Measurements from ENCODE around the gene HTRA3.

Gene HTRA3

GRCh38 chr4:8234715-8235114 is 34.8 kb upstream of the HTRA3 start:
- Histone ChIP-seq H3K9me3 (ENCODE audit: control insufficient read depth in 5 of 5, low read length in 5 of 5) (peaks cover 0 to 2% (median 0%) of the 10 kb centered on the region in 5 donors), H3K36me3 (ENCODE audit: control insufficient read depth in 5 of 5, insufficient read depth in 5 of 5, low read length in 5 of 5) (peaks cover 0 to 81% (median 61%) of the 10 kb centered on the region in 5 donors), H3K9ac (ENCODE audit: low read length in 5 of 5) (no peak overlapping the region), H3K4me1 (ENCODE audit: control insufficient read depth in 5 of 5, insufficient read depth in 5 of 5, low read length in 5 of 5) (no peaks in the 10 kb centered on the region), H3K27me3 (ENCODE audit: control insufficient read depth in 5 of 5, insufficient read depth in 4 of 5, low read length in 5 of 5) (no peaks in the 10 kb centered on the region), H3K4me3 (ENCODE audit: low read depth in 1 of 5, low read length in 5 of 5) (no peak overlapping the region), H3K27ac (ENCODE audit: low read depth, low read length) (no peak overlapping the region)

- H3K27ac ChIP-seq (ENCODE audit: low read depth, low read length) = no peak overlapping the region
- no peaks in the 10 kb centered on the region for H3K27me3 ChIP-seq (ENCODE audit: control insufficient read depth in 5 of 5, insufficient read depth in 4 of 5, low read length in 5 of 5)
- peaks cover 0 to 2% (median 0%) of the 10 kb centered on the region in 5 donors for H3K9me3 ChIP-seq (ENCODE audit: control insufficient read depth in 5 of 5, low read length in 5 of 5)
- H3K36me3 ChIP-seq (ENCODE audit: control insufficient read depth in 5 of 5, insufficient read depth in 5 of 5, low read length in 5 of 5) = peaks cover 0 to 86% (median 61%) of the 10 kb centered on the region in 5 donors
- no peak overlapping the region for H3K9ac ChIP-seq (ENCODE audit: low read length in 5 of 5)
- no peaks in the 10 kb centered on the region for H3K4me1 ChIP-seq (ENCODE audit: control insufficient read depth in 5 of 5, insufficient read depth in 5 of 5, low read length in 5 of 5)
- H3K4me3 ChIP-seq (ENCODE audit: low read depth in 1 of 5, low read length in 5 of 5) = no peak overlapping the region
These were observed 34.3 kb upstream of the HTRA3 start for GRCh38 chr4:8235224-8235623.

- Histone ChIP-seq H3K27me3 (ENCODE audit: control insufficient read depth in 5 of 5, insufficient read depth in 4 of 5, low read length in 5 of 5) (no peaks in the 10 kb centered on the region), H3K36me3 (ENCODE audit: control insufficient read depth in 5 of 5, insufficient read depth in 5 of 5, low read length in 5 of 5) (peaks cover 0 to 89% (median 61%) of the 10 kb centered on the region in 5 donors), H3K9me3 (ENCODE audit: control insufficient read depth in 5 of 5, low read length in 5 of 5) (peaks cover 0 to 2% (median 0%) of the 10 kb centered on the region in 5 donors), H3K9ac (ENCODE audit: low read length in 5 of 5) (no peak overlapping the region), H3K27ac (ENCODE audit: low read depth, low read length) (no peak overlapping the region), H3K4me1 (ENCODE audit: control insufficient read depth in 5 of 5, insufficient read depth in 5 of 5, low read length in 5 of 5) (no peaks in the 10 kb centered on the region), H3K4me3 (ENCODE audit: low read depth in 1 of 5, low read length in 5 of 5) (no peak overlapping the region)
These were observed 33.9 kb upstream of the HTRA3 start for GRCh38 chr4:8235686-8236085.

GRCh38 chr4:8236106-8236919 is 33.2 kb upstream of the HTRA3 start:
- Histone ChIP-seq H3K4me1 (ENCODE audit: control insufficient read depth in 5 of 5, insufficient read depth in 5 of 5, low read length in 5 of 5) (no peaks in the 10 kb centered on the region), H3K9ac (ENCODE audit: low read length in 5 of 5) (no peak overlapping the region), H3K36me3 (ENCODE audit: control insufficient read depth in 5 of 5, insufficient read depth in 5 of 5, low read length in 5 of 5) (peaks cover 0 to 94% (median 63%) of the 10 kb centered on the region in 5 donors)

GRCh38 chr4:8236920-8237195 is 32.7 kb upstream of the HTRA3 start:
- no peak overlapping the region for H3K9ac ChIP-seq (ENCODE audit: low read length in 5 of 5)
- peaks cover 0 to 2% (median 0%) of the 10 kb centered on the region in 5 donors for H3K9me3 ChIP-seq (ENCODE audit: control insufficient read depth in 5 of 5, low read length in 5 of 5)
- no peaks in the 10 kb centered on the region for H3K27me3 ChIP-seq (ENCODE audit: control insufficient read depth in 5 of 5, insufficient read depth in 4 of 5, low read length in 5 of 5)
- H3K4me3 ChIP-seq (ENCODE audit: low read depth in 1 of 5, low read length in 5 of 5) = no peak overlapping the region
- peaks cover 0 to 1% (median 0%) of the 10 kb centered on the region in 5 donors for H3K4me1 ChIP-seq (ENCODE audit: control insufficient read depth in 5 of 5, insufficient read depth in 5 of 5, low read length in 5 of 5)
- no peak overlapping the region for H3K27ac ChIP-seq (ENCODE audit: low read depth, low read length)
- H3K36me3 ChIP-seq (ENCODE audit: control insufficient read depth in 5 of 5, insufficient read depth in 5 of 5, low read length in 5 of 5) = peaks cover 0 to 91% (median 65%) of the 10 kb centered on the region in 5 donors

More at GRCh38 chr4:8236106-8236919, 33.2 kb upstream of the HTRA3 start:
- H3K27me3 ChIP-seq (ENCODE audit: control insufficient read depth in 5 of 5, insufficient read depth in 4 of 5, low read length in 5 of 5) = no peaks in the 10 kb centered on the region
- H3K27ac ChIP-seq (ENCODE audit: low read depth, low read length) = no peak overlapping the region
- H3K9me3 ChIP-seq (ENCODE audit: control insufficient read depth in 5 of 5, low read length in 5 of 5) = peaks cover 0 to 2% (median 0%) of the 10 kb centered on the region in 5 donors
- no peak overlapping the region for H3K4me3 ChIP-seq (ENCODE audit: low read depth in 1 of 5, low read length in 5 of 5)

- Histone ChIP-seq H3K9ac (ENCODE audit: low read length in 5 of 5) (no peak overlapping the region), H3K27me3 (ENCODE audit: control insufficient read depth in 5 of 5, insufficient read depth in 4 of 5, low read length in 5 of 5) (no peaks in the 10 kb centered on the region), H3K4me3 (ENCODE audit: low read depth in 1 of 5, low read length in 5 of 5) (no peak overlapping the region), H3K36me3 (ENCODE audit: control insufficient read depth in 5 of 5, insufficient read depth in 5 of 5, low read length in 5 of 5) (peaks cover 0 to 88% (median 64%) of the 10 kb centered on the region in 5 donors), H3K4me1 (ENCODE audit: control insufficient read depth in 5 of 5, insufficient read depth in 5 of 5, low read length in 5 of 5) (peaks cover 0 to 6% (median 3%) of the 10 kb centered on the region in 5 donors), H3K27ac (ENCODE audit: low read depth, low read length) (no peak overlapping the region), H3K9me3 (ENCODE audit: control insufficient read depth in 5 of 5, low read length in 5 of 5) (peaks cover 0 to 2% (median 0%) of the 10 kb centered on the region in 5 donors)
These were observed 32.1 kb upstream of the HTRA3 start for GRCh38 chr4:8237256-8237989.

- Histone ChIP-seq H3K4me1 (ENCODE audit: control insufficient read depth in 5 of 5, insufficient read depth in 5 of 5, low read length in 5 of 5) (peaks cover 2 to 12% (median 9%) of the 10 kb centered on the region in 5 donors), H3K27me3 (ENCODE audit: control insufficient read depth in 5 of 5, insufficient read depth in 4 of 5, low read length in 5 of 5) (no peaks in the 10 kb centered on the region), H3K4me3 (ENCODE audit: low read depth in 1 of 5, low read length in 5 of 5) (no peak overlapping the region), H3K9me3 (ENCODE audit: control insufficient read depth in 5 of 5, low read length in 5 of 5) (peaks cover 0 to 2% (median 0%) of the 10 kb centered on the region in 5 donors), H3K27ac (ENCODE audit: low read depth, low read length) (no peak overlapping the region), H3K36me3 (ENCODE audit: control insufficient read depth in 5 of 5, insufficient read depth in 5 of 5, low read length in 5 of 5) (peaks cover 0 to 81% (median 57%) of the 10 kb centered on the region in 5 donors), H3K9ac (ENCODE audit: low read length in 5 of 5) (no peak overlapping the region)
These were observed 31.5 kb upstream of the HTRA3 start for GRCh38 chr4:8238036-8238511.

- Histone ChIP-seq H3K4me3 (ENCODE audit: low read depth in 1 of 5, low read length in 5 of 5) (no peak overlapping the region), H3K36me3 (ENCODE audit: control insufficient read depth in 5 of 5, insufficient read depth in 5 of 5, low read length in 5 of 5) (peaks cover 0 to 76% (median 52%) of the 10 kb centered on the region in 5 donors), H3K27me3 (ENCODE audit: control insufficient read depth in 5 of 5, insufficient read depth in 4 of 5, low read length in 5 of 5) (no peaks in the 10 kb centered on the region), H3K4me1 (ENCODE audit: control insufficient read depth in 5 of 5, insufficient read depth in 5 of 5, low read length in 5 of 5) (peaks cover 2 to 12% (median 10%) of the 10 kb centered on the region in 5 donors), H3K9ac (ENCODE audit: low read length in 5 of 5) (no peak overlapping the region), H3K27ac (ENCODE audit: low read depth, low read length) (no peak overlapping the region), H3K9me3 (ENCODE audit: control insufficient read depth in 5 of 5, low read length in 5 of 5) (peaks cover 0 to 2% (median 0%) of the 10 kb centered on the region in 5 donors)
These were observed 31.0 kb upstream of the HTRA3 start for GRCh38 chr4:8238515-8239053.

- peaks cover 0 to 70% (median 46%) of the 10 kb centered on the region in 5 donors for H3K36me3 ChIP-seq (ENCODE audit: control insufficient read depth in 5 of 5, insufficient read depth in 5 of 5, low read length in 5 of 5)
- H3K4me3 ChIP-seq (ENCODE audit: low read depth in 1 of 5, low read length in 5 of 5) = no peak overlapping the region
- H3K9ac ChIP-seq (ENCODE audit: low read length in 5 of 5) = no peak overlapping the region
- peaks cover 2 to 12% (median 10%) of the 10 kb centered on the region in 5 donors for H3K4me1 ChIP-seq (ENCODE audit: control insufficient read depth in 5 of 5, insufficient read depth in 5 of 5, low read length in 5 of 5)
- H3K27ac ChIP-seq (ENCODE audit: low read depth, low read length) = no peak overlapping the region
- peaks cover 0 to 2% (median 0%) of the 10 kb centered on the region in 5 donors for H3K9me3 ChIP-seq (ENCODE audit: control insufficient read depth in 5 of 5, low read length in 5 of 5)
- no peaks in the 10 kb centered on the region for H3K27me3 ChIP-seq (ENCODE audit: control insufficient read depth in 5 of 5, insufficient read depth in 4 of 5, low read length in 5 of 5)
These were observed 30.3 kb upstream of the HTRA3 start for GRCh38 chr4:8239226-8239625.

Measured in subcutaneous abdominal adipose tissue (tissue), 5 donors.